DND-41 (cell line): ENCODE measurements around the gene GPC6.

Experiments used
- ATAC-seq: fragments of 200-7000 bp; cut with Tn5 transposase; 3 replicates; pipeline ENCODE4 v1.9.1; 2021; ENCODE audit warnings: low read depth; ENCODE audit not compliant: insufficient read depth
- DNase-seq: peaks from one replicate; pipeline ENCODE4 v3.0.0-alpha.2; 2020
- H2AFZ ChIP-seq: 2 replicates; pipeline ENCODE4 v1.6.0; 2012; ENCODE audit warnings: low read depth, low read length
- H3K27ac ChIP-seq: 2 replicates; pipeline ENCODE4 v1.5.1; 2012; ENCODE audit warnings: low read length, inconsistent platforms
- H3K27me3 ChIP-seq: fragments of 200-600 bp; sonication (generic); 2 replicates; pipeline ENCODE4 v1.6.0; 2012; ENCODE audit warnings: low read length, mild to moderate bottlenecking, inconsistent platforms; ENCODE audit not compliant: insufficient read depth, poor library complexity
- H3K36me3 ChIP-seq: 2 replicates; pipeline ENCODE4 v1.5.1; 2012; ENCODE audit warnings: low read length, inconsistent platforms; ENCODE audit not compliant: insufficient read depth
- H3K4me1 ChIP-seq: 2 replicates; pipeline ENCODE4 v1.5.1; 2012; ENCODE audit warnings: mild to moderate bottlenecking, low read length; ENCODE audit not compliant: insufficient read depth
- H3K4me2 ChIP-seq: 2 replicates; pipeline ENCODE4 v1.6.0; 2012; ENCODE audit warnings: mild to moderate bottlenecking, moderate library complexity, low read length, inconsistent platforms; ENCODE audit not compliant: insufficient read depth
- H3K4me3 ChIP-seq, 2 experiments: fragments of 200-600 bp in 1 of 2; shearing (Covaris generic) in 1 of 2; 2 replicates each; pipeline ENCODE4 v1.5.1; 2012 to 2016; ENCODE audit warnings: inconsistent platforms in 2 of 2, low read length in 2 of 2, mild to moderate bottlenecking in 2 of 2, low read depth in 1 of 2, moderate library complexity in 1 of 2
- H3K79me2 ChIP-seq: 2 replicates; pipeline ENCODE4 v1.6.0; 2012; ENCODE audit warnings: low read length, inconsistent platforms; ENCODE audit not compliant: insufficient read depth
- H3K9ac ChIP-seq: 2 replicates; pipeline ENCODE4 v1.6.0; 2012; ENCODE audit warnings: low read depth, mild to moderate bottlenecking, inconsistent platforms, low read length, moderate library complexity
- H3K9me3 ChIP-seq: 2 replicates; pipeline ENCODE4 v1.5.1; 2012; ENCODE audit warnings: low read length, moderate library complexity, mild to moderate bottlenecking, inconsistent platforms; ENCODE audit not compliant: insufficient read depth, severe bottlenecking
- H4K20me1 ChIP-seq: 2 replicates; pipeline ENCODE4 v1.6.0; 2012; ENCODE audit warnings: low read length; ENCODE audit not compliant: insufficient read depth
- EZH2 ChIP-seq: IDR thresholded peaks from 3 replicates; pipeline ENCODE4 v1.6.1; 2012; ENCODE audit warnings: borderline replicate concordance, low read depth, mild to moderate bottlenecking, moderate library complexity, low read length, inconsistent platforms; ENCODE audit not compliant: severe bottlenecking
- TF ChIP-seq, protein P1 (sequence below): IDR thresholded peaks from 2 replicates; pipeline ENCODE4 v1.5.1; 2012; ENCODE audit warnings: borderline replicate concordance, low read length, moderate library complexity, mild to moderate bottlenecking; ENCODE audit not compliant: poor library complexity, severe bottlenecking; ENCODE audit errors: extremely low read depth

Gene GPC6

DNA sequence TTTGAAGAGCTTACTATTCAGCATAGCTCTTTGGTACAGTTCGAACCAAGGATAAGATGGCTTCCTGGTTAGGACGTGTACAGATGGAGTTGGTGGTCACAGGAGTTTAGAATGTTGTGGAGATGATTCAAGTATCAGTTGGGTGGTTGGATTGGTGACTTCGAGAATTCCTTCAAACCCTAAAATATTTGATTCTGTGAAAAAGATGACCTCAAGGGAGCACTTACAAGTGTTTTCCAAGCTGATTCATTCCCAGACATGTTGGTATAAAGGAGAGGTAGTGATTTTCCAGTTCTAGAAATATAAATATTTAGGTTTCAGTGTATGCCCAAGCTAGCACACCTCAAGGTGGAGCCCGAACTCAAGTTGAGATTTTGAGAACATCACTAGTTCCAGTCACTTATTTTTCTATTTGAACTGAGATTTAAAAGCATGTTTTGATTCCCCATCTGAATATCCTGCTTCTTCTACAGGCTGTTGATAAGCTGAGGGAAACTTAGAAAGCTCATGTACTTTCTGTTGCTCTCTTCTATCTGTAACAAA is 946.8 kb downstream of the GPC6 start:
- Histone ChIP-seq H3K9me3 (no peaks in the 10 kb centered on the region), H3K27me3 (no peaks in the 10 kb centered on the region), H2AFZ (no peak overlapping the region), H3K79me2 (no peaks in the 10 kb centered on the region), H3K4me3 (no peak overlapping the region), H4K20me1 (no peaks in the 10 kb centered on the region), H3K36me3 (no peaks in the 10 kb centered on the region), H3K4me2 (no peak overlapping the region), H3K9ac (no peak overlapping the region), H3K27ac (no peak overlapping the region), H3K4me1 (no peaks in the 10 kb centered on the region)
- DNase-seq (no peak), ATAC-seq (no peak)
- TF ChIP-seq EZH2, result no peak
- TF ChIP-seq, protein P1, sequence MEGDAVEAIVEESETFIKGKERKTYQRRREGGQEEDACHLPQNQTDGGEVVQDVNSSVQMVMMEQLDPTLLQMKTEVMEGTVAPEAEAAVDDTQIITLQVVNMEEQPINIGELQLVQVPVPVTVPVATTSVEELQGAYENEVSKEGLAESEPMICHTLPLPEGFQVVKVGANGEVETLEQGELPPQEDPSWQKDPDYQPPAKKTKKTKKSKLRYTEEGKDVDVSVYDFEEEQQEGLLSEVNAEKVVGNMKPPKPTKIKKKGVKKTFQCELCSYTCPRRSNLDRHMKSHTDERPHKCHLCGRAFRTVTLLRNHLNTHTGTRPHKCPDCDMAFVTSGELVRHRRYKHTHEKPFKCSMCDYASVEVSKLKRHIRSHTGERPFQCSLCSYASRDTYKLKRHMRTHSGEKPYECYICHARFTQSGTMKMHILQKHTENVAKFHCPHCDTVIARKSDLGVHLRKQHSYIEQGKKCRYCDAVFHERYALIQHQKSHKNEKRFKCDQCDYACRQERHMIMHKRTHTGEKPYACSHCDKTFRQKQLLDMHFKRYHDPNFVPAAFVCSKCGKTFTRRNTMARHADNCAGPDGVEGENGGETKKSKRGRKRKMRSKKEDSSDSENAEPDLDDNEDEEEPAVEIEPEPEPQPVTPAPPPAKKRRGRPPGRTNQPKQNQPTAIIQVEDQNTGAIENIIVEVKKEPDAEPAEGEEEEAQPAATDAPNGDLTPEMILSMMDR, result no peak

DNA sequence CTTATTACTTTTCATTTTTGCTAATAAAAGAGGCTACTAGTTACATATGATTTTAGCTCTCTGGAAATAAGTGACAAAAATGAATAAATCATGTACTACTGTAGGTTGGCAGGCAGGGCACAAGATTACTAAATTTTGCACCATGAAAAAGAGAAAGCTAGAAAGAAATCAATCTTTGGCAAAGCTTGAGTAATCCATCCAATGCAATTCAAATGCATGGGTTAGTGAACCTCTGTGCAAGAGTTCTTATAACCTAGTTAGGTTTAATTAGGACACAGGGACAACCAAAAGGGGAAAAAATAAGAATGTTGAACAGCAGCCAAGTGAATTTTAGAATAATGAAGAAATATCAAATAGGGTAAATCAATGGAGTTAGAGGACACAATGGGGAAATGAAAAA is 947.4 kb downstream of the GPC6 start:
- Histone ChIP-seq H3K36me3 (no peaks in the 10 kb centered on the region), H3K4me3 (no peak overlapping the region), H2AFZ (no peak overlapping the region), H4K20me1 (no peaks in the 10 kb centered on the region), H3K9ac (no peak overlapping the region), H3K4me1 (no peaks in the 10 kb centered on the region), H3K79me2 (no peaks in the 10 kb centered on the region), H3K27ac (no peak overlapping the region), H3K27me3 (peaks cover 5% of the 10 kb centered on the region), H3K4me2 (no peak overlapping the region), H3K9me3 (no peaks in the 10 kb centered on the region)
- no peak for ATAC-seq
- DNase-seq, result no peak
- TF ChIP-seq, protein P1, result no peak
- no peak for TF ChIP-seq EZH2

DNA sequence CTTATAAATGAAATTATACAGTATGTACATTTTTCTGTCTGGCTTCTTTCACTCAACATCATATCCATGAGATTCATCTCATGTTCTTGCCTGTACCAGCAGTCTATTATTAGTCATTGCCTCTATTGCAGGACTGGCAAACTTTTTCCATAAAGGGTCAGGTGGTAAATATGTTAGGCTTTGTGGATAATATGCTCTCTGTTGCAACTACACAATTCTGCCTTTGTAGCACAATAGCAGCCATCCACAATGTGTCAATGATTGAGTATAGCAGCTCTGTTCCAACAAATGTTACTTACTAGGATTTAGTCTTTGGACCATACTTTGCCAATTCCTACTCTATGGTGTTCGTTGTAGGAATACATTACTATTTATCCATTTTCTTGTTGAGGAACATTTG is 948.5 kb downstream of the GPC6 start:
- Histone ChIP-seq H3K9me3 (no peaks in the 10 kb centered on the region), H2AFZ (no peak overlapping the region), H3K4me1 (no peaks in the 10 kb centered on the region), H4K20me1 (no peaks in the 10 kb centered on the region), H3K9ac (no peak overlapping the region), H3K79me2 (no peaks in the 10 kb centered on the region), H3K27me3 (peaks cover 6% of the 10 kb centered on the region), H3K27ac (no peak overlapping the region), H3K36me3 (no peaks in the 10 kb centered on the region), H3K4me2 (no peak overlapping the region), H3K4me3 (no peak overlapping the region)
- DNase-seq (no peak), ATAC-seq (no peak)
- TF ChIP-seq EZH2, result no peak
- TF ChIP-seq, protein P1, result no peak

DNA sequence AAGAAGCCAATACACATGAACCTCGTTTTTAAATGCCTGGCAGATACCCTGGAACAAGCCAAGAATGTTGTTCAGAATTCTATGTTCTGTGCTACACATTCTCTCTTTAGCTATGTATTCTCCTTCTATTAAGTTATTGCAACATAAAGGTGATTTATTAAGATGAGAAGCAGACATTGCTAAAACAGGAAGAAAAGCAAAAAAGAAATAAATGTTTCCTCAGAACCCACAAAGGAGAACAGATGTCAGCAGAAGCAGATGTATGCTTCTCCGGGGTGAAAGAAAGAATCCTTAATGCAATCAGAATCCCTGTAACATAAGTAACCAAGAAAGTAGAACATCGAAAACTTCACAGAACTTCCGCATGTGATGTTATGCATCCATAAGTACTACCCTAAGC is 950.0 kb downstream of the GPC6 start:
- Histone ChIP-seq H3K27ac (no peak overlapping the region), H3K4me3 (no peak overlapping the region), H3K36me3 (no peaks in the 10 kb centered on the region), H3K9ac (no peak overlapping the region), H3K4me2 (no peak overlapping the region), H3K4me1 (no peaks in the 10 kb centered on the region), H3K79me2 (no peaks in the 10 kb centered on the region), H3K9me3 (no peaks in the 10 kb centered on the region), H4K20me1 (no peaks in the 10 kb centered on the region), H2AFZ (no peak overlapping the region), H3K27me3 (peaks cover 6% of the 10 kb centered on the region)
- TF ChIP-seq EZH2, result no peak
- TF ChIP-seq, protein P1, result no peak
- ATAC-seq (no peak), DNase-seq (no peak)
